ENCODE results near the gene EXT2.

EXT2 gene

DNA sequence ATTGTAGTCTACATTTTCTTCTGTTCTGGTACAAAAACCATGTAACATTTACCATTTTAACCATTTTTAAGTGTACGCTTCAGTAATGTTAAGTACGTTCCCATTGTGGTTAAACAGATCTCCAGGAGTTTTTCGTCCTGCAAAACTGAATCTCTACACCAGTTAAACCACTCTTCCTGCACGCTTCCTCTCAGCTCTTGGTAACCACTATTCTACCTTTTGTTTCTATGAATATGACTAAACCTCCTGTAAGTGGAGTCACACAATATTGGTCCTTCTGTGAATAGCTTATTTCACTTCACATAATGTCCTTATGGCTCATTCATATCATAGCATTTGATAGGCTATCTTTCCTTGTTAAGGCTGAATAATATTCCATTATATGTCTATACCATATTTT lies 7.1 kb upstream of the EXT2 start:
- DNase-seq = no peak

DNA sequence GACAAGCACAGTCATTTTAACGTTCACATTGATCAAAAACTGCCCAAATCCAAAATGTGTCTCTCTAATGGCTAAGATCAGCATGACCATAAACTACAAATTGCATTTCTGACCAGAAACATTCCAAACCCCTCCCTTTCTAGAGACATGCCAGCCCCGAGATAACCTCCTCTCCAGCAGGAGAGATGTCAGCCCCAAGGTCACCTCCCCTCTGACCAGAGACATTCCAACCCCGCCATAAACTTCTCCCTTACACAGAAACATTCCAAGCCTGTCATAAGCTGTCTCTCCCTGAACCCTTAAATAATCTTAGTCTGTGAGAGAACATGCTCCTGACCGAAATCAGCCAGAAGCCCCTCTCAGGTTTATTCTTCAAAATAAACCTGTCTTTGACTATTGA lies 6.6 kb upstream of the EXT2 start:
- DNase-seq = no peak

DNA sequence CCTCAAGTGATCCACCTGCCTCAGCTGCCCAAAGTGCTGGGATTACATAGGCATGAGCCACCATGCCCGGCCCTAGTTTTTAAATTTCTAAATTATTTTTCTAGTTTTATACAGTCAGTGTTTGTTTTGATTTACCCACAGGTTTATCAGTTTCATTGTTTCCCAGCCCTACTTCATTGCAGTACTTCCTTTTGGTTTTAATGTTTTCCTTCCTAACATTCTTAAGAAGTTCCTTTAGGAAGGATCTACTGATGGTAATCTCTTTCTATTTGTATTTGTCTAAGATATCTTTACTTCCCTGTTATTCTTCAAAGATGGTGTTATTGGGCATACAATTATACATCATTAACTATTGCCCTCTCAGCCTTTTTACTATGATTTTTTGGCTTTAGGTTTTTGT lies 4.9 kb upstream of the EXT2 start:
- no peak for DNase-seq

DNA sequence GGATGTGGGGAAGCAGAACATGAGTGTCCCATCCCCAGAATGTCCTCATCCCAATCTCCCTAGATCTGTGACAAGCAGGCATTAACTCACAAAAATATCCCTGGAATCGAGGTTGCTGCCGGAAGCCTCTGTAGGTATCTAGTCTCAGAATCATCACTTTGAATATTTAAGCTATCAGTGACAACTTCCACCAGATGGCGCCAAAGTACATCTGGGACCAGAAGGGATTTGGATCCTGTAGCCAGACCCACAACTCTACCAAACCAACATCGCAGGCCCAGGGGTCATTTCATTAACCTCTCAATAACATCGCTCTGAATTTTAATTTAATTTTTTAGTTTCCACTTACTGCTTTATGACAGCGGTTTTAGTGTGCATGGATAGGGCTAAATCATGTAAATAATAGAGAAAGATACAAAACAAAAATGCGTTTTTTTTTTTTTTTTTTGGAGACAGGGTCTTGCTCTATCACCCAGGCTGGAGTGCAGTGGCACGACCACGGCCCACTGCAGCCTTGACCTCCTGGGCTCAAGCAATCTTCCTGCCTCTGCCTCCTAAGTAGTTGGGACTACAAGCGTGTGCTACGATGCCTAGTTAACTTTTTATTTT lies 1.1 kb upstream of the EXT2 start:
- DNase-seq = peak; percentile 88

DNA sequence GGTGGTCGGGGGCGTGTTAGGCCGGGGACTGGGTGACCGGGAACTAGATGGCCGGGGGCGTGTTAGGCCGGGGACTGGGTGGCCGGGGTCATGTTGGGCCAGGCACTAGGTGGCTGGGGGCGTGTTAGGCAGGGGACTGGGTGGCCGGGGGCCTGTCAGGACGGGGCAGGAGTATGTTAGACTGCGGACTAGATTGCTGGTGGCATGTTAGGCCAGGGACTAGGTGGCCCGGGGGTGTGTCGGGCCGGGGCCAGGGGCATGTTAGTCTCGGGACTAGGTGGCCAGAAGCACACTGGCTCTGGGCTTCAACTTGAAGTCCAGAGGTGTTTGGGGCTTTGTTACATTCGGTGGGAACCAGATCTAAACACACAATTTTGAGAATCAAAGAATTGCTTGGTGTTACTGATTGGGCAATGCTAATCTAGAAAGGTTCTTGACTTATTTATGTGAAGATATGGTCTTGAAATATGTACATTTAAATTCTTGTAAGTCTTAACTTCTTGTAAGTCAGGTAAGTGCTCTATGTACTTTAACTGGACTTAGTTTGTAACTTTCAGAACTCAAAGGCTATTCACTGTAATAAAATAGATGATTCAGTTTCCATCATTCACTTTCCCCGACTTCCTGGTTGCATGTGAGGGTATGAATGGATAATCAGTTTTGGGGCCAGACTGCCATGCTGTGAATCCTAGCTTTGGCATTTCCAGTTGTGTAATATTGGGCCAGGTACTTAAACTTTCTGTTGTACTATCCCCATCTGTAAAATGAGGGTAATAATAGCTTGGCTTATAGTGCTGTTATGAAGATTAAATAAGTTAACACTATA lies 1.1 kb downstream of the EXT2 start:
- no peak for DNase-seq

DNA sequence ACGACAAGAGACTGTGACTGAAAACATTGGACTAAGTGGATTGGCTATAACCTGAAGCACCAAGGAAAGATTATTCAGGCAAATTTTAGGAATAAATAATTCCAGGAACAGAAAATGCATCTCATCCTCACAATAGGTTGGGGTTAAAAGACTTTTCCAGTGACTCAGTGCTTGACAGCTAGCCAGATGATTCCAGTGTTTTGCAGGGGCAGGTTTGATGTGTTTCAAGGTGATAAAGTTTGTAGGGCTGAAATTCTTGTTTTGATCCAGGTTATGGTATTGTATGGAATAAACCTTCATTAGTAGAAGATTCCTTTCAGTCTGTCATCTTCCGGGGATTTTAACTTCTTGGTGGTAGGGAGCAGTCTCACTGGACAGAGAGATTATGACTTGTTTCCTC lies 2.3 kb downstream of the EXT2 start:
- DNase-seq = no peak

DNA sequence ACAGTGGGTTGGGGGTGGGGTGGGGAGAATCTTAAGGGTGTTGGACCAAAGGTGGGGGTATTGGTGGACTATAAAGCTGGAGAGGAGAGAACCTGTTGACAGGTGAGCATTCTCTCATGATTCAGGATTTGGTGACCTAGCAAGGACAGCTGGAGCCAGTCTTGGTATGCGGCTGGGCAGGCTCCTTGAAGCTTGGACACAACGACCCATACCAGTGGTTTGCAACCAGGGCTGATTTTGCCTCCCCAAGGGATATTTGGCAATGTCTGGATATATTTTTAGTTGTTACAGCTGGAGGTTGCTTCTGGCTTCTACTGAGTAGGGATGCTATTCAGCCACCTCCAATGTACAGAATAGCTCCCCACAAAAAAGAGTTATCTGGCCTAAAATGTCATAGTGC lies 5.6 kb downstream of the EXT2 start:
- no peak for DNase-seq

DNA sequence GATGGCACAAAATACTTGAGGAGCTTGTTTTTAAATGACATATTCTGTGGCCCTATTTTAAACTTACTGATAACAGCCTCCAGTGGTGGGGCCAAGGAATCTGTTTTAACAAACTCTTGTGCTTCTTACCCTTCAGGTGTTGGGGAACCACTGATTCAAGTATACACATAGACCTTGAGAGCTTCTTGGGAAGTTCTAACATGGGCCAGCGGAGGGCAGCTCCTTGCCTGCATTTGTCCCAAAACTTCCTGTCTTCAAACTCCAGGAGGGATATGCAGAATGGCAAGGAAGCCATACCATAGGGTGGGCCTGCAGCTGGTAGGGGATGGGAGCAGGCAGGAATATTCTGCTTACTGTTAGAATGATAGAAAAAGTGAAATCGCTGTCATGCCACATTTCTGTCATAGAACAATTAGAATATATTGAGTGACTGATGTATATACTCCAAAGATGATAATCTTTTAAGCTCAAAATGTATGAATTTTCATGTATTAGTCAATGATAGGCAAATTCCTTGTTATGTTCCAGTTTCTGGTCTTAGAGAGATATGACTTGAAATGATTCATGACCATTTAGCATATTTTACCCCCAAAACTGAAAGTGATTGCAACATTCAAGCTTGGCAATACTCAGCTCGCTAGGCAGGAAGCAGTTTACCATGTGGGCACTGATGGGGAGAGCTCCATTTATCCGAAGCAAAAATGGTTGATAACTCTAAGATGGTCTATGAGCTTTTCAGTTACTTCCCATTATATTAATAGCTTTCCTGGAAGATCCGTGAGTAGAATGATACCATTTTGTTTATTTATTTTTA lies 9.2 kb downstream of the EXT2 start:
- DNase-seq = peak; percentile 14

DNA sequence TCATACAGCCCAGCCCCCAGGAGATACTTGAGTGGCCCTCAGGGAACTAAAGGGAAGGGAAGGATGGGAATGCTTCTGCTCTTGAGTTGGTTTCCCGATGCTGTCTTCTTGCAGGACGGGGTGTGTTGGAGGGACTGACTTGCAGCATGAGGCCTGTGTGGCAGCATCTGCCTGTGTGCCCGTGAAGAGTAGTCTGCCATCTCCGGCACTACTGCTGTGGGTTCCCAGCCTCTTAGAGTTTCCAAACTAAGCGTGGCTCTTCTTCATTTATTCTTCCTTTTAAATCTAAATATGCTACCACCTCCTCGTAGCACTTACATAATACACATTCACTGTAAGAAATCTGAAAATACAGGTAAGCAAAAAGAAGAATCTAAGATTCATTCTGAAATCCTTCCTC lies 12.8 kb downstream of the EXT2 start:
- no peak for DNase-seq

DNA sequence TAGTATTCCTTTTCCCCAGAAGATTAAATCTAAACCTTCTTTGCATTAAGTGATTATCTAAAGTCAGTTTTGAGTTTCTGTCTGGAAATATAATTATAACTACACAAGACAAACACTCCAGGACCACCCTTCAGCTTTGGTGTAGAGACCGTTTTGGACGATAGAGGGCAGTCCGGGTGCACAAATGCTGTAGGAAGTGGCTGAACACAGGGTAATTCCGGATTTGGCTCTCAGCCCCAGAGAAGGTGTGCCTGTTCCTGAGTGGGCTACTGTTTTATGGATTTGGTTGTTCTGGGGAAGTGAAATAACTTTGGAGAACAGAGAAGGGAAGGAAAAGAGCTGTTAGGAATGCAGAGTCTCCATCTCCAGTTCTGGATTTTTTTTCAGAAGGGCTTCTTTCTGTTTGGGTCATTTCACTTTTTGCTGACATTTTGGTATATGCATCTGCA lies 14.8 kb downstream of the EXT2 start:
- peak; percentile 69 for DNase-seq

DNA sequence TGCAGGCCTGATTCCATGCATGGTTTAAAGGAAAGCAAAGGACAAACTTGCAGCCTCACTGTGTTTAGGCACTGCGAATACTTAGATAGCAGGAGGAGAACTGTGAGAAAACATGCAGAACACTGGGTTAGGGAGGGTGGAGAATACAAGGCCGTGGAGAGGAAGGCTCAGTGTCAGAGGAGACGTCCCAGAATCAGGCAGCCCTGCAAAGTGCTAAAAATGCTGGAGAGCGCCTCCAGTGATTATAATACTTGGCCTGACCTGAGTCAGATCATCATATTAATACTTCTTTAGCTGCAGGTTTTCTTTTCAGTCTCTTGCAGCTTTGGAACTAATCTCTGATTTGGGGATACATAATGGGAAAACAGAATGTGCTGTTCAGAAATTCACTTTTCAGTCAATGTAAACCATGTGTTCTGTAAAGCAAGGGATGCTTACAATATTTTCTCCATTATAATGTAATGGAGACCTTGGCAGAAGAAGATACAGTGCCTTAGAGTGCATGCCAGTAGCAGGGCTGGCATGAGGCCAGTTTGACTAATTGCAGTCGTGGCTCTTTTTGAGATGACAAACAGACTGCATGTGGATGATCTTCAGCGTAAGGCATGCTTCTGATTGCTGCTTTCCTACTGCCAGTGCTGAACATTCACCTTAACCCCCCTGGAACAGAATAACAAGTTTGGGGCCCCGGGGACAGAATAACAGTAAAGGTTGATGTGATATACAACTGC lies 16.8 kb downstream of the EXT2 start:
- no peak for DNase-seq

DNA sequence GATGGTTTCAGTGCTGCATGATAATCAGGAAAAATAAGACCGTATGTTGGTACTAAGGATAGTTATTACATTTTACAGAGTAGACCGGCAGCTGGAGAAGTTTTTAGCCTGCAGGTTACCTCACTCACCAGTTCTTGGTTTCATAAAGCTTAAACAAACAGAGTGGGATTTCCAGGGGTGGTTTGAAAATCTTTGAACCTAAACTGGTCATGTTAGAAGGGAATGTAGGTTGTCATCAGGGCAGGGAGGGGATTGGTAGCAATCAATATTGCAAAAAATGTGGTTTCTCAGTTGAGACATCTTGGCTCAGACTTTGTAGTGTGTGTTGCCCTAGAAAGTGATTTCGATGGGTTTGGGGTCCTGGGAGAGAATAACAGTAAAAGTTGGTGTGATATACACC lies 17.5 kb downstream of the EXT2 start:
- no peak for DNase-seq

DNA sequence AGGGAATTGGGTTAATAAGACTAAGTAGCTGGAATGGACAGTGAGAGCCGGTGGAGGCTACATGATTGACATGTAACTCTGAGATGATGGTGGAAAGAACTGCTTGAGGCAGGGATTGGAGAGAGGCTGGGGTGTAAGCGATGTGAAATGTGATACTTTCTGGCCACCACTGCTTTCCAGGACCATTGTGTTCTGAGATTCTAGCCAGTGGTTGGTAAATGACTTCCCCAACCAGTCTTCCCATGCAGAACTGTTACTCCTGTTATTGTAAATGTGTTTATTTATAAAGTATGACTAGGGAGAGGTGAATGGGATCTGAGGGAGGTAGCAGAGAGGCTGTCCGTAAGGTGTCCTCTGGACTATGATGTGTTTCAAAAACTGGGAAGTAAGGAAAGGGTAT lies 18.1 kb downstream of the EXT2 start:
- no peak for DNase-seq

DNA sequence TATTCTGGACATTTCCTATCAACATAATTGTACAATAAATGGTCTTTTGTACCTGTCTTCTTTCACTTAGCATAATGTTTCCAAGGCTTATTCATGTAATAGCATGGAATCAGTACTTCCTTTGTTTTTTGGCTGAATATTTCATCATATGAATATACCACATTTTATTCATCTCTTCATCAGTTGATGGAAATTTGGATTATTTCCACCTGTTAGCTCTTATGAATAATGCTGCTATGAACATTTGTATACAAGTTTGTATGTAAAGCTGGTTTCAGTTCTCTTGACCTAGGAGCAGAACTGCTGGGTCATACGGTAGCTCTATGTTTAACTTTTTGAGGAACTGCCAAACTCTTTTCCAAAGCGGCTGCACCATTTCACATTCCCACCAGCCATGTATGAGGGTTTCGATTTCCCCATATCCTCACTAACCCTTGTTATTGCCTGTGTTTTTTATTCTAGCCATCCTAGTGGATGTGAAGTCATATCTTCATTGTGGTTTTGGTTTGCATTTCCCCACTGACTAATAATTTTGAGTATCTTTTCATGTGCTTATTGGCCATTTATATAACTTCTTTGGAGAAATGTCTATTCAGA lies 20.9 kb downstream of the EXT2 start:
- no peak for DNase-seq

DNA sequence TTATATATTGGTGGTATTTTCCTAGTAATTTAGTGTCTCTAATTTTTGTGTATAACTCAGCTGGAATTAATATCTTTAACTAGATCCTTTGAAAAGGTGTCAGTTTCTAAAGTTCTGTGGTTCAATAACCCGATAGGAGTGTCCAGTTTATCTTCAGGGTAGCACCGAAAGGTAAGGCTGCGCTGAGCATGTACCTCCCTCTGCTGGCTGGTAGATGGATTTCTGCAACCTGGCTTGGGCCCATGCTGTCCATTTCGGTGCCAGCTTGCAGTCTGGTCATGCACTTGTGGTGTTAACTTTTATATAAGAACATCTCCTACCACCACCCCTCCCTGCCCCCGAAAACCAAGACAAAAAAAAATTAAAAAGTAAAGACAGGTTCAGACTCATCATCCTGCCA lies 24.7 kb downstream of the EXT2 start:
- DNase-seq = no peak

DNA sequence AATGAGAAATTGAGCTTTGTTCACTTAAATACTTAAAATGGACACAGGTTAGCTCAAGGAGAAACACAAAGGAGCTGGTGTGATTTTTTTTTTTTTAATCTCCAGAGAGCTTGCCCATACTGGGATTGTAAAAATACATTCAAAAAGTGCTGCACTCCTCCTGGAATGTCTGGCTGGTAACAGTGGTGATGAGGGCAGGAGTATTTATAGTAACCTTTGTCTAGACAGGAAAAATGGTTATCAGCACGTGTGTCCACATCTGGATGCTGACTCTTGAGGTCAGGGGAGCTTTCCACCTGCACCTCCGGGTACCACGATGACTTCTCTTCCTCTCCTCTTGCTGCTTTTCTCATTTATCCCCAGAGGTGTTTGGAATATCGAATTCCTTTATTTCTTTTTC lies 30.1 kb downstream of the EXT2 start:
- no peak for DNase-seq

DNA sequence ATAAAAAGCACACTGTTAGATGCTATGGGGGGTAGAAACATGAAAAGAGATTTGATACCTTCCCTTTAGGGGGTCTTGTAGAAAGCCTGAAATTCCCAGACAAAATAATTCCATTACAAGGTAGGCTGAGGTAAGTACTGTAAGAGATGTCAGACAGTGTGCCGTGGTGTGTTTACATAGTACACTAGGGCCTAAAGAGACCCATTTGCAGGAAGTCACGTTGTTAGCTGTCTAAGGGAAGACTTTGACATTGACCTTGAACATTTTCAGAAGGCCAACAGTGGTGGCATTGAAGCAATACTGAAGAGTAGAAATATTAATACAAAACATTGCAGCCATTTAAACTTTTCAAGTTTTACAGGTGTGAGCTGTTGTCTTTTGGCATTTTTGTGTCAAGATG lies 30.8 kb downstream of the EXT2 start:
- no peak for DNase-seq

DNA sequence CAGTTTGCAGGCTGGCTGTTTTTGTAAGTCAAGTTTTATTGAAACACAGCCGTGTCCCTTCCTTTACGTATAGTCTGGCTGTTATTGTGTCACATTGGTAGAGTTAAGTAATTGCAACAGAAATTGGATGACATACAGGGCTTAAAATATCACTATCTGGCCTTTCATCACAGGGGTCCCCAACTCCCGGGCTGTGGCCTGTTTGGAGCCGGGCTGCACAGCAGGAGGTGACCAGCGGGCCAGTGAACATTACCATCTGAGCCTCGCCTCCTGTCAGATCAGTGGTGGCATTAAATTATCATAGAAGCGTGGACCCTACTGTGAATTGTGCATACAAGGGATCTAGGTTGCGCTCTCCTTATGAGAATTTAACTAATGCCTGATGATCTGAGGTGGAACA lies 31.7 kb downstream of the EXT2 start:
- DNase-seq = no peak

DNA sequence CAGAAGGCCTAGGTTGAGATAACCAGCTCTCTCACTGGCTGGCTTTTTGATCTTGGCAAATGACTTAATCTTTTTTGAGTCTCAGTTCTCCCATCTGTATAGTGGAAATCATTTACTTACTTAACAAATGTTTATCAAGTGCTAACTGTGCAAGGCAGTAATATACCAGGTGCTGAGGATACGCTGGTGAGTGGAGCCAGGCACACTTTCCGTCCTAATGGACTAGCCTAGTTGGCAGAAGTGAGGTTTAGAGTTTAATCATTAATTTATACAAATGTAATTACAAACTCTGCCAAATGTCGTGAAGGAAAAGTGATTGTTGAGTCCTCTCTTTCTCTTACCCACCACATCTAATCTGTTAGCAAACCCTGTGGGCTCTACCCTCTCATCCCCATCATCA lies 33.3 kb downstream of the EXT2 start:
- no peak for DNase-seq

DNA sequence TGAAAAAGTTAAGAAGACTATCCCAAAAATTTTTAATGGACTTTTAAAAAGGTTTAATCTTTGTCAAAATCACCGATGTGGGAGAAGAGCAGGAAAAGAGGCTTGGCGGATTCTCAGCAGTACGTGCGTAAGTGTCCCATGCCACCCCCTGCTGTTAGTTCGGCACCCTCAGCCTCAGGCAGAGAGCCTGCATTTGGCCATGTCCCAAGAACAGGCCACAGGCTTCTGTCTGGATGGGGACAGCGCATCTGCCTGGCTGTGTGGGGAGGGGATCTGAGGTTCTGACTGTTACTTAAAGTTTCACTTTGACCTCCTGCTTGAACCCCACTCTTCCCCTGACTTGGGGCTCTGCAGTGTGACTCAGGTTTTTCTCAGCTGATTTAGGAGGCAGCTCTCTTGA lies 35.3 kb downstream of the EXT2 start:
- DNase-seq = no peak

DNA sequence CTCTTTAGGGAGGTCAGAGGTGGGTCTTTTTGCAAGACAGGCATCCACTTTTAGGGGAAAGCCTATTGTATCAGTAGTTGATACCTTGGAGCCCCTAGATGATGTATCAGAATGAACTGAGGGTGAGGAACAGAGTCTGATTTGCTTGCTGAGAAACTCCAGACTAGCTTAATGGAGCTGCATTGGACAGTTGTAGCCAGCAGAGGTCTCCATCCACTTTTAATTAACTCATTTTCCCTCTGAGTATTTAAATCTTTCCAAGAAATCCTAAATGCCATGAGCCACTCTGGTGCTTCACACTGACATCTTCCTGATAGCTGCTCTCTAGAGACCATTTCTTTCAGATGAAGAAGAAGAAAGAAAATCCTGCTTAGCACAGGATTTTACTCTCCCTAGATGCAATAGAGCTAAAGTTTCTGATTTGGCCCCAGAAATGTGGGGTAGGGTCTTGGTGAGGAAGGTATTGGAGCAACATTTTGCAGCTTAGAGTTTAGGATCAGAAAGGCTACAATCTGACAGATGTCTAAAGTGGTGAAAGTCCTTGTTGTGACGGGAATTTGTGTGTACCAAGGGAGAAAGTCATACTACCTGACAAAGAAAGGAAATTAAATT lies 38.0 kb downstream of the EXT2 start:
- DNase-seq = no peak

DNA sequence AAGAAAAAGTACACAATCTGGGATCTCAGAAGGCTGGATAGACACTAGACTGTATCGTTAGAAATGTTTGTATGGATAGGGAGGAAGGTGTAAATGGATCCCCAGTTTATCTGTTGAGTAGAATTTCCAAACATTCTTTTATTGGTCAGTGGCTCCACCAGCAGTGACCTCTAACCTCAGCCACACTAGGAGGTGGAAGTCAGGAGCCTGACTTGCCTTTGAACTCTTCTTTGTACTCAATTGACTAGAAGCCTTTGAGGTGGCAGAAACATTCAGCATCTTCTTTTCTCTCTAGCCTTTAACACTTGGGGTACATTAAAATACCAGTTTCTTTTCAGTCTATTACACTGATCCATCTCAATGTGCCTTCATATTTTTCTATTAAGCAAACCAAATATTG lies 39.1 kb downstream of the EXT2 start:
- no peak for DNase-seq
